GM10266 (cell line): ENCODE measurements around the gene DMRTC1.
"Not testable (repeated sequence)": the region's sequence is repeated elsewhere in the genome, so short reads cannot be mapped to it uniquely, and the experiment has no call there.

Source experiments
- DNase-seq: peaks from one replicate; pipeline ENCODE4 v3.0.0; 2012; ENCODE audit errors: extremely low spot score

The DMRTC1 gene

GRCh38 chrX:72943819-72944169, at the start of gene DMRTC1:
DMRTC1 (minus strand) TSS chrX:72943837; CDS start chrX:72875694, 68,143 bp downstream.
- not testable (repeated sequence) for DNase-seq

GRCh38 chrX:72980894-72981469, 37.3 kb upstream of the DMRTC1 start:
- not testable (repeated sequence) for DNase-seq

GRCh38 chrX:72974885-72975284, 31.2 kb upstream of the DMRTC1 start:
- not testable (repeated sequence) for DNase-seq

- not testable (repeated sequence) for DNase-seq
Measured at GRCh38 chrX:72971859-72972258, 28.2 kb upstream of the DMRTC1 start.

- not testable (repeated sequence) for DNase-seq
Measured at GRCh38 chrX:72959971-72960370, 16.3 kb upstream of the DMRTC1 start.

- not testable (repeated sequence) for DNase-seq
Measured at GRCh38 chrX:72943035-72943818, 410 bp downstream of the DMRTC1 start.

- not testable (repeated sequence) for DNase-seq
Measured at GRCh38 chrX:72942272-72942671, 1.4 kb downstream of the DMRTC1 start.

GRCh38 chrX:72937906-72938305, 5.7 kb downstream of the DMRTC1 start, which contains the start of gene FAM236A:
FAM236A (plus strand) TSS chrX:72938206; CDS start chrX:72938263, 57 bp downstream.
- not testable (repeated sequence) for DNase-seq

- DNase-seq = not testable (repeated sequence)
Measured at GRCh38 chrX:72936882-72937455, 6.7 kb downstream of the DMRTC1 start.

- DNase-seq = not testable (repeated sequence)
Measured at GRCh38 chrX:72936455-72936854, 7.2 kb downstream of the DMRTC1 start.

- DNase-seq = not testable (repeated sequence)
Measured at GRCh38 chrX:72932283-72932682, 11.4 kb downstream of the DMRTC1 start.

GRCh38 chrX:72916096-72916495, 27.5 kb downstream of the DMRTC1 start:
- DNase-seq = not testable (repeated sequence)

GRCh38 chrX:72912315-72912714, 31.3 kb downstream of the DMRTC1 start, which contains the start of gene FAM236C:
FAM236C (plus strand) TSS chrX:72912615; CDS start chrX:72912715, 100 bp downstream.
- not testable (repeated sequence) for DNase-seq

GRCh38 chrX:72889740-72890139, 53.9 kb downstream of the DMRTC1 start:
- not testable (repeated sequence) for DNase-seq

- DNase-seq = not testable (repeated sequence)
Measured at GRCh38 chrX:72882898-72883297, 60.7 kb downstream of the DMRTC1 start.

GRCh38 chrX:72837532-72837931, 106.1 kb downstream of the DMRTC1 start:
- not testable (repeated sequence) for DNase-seq

GRCh38 chrX:72830701-72831100, 112.9 kb downstream of the DMRTC1 start:
- not testable (repeated sequence) for DNase-seq
